ENCODE measurements around the gene LRFN2. TPM values are rescaled to one million over a fixed set of nuclear protein-coding genes. Genes with fewer than 3 reads are reported as not detected.
A peak's percentile ranks its signal among the peaks of the same experiment; 100 is the strongest.

The LRFN2 gene
- polyA plus RNA-seq, 1 of the 3 experiments (the other 2 are of a cell fraction): 0.02 TPM

DNA sequence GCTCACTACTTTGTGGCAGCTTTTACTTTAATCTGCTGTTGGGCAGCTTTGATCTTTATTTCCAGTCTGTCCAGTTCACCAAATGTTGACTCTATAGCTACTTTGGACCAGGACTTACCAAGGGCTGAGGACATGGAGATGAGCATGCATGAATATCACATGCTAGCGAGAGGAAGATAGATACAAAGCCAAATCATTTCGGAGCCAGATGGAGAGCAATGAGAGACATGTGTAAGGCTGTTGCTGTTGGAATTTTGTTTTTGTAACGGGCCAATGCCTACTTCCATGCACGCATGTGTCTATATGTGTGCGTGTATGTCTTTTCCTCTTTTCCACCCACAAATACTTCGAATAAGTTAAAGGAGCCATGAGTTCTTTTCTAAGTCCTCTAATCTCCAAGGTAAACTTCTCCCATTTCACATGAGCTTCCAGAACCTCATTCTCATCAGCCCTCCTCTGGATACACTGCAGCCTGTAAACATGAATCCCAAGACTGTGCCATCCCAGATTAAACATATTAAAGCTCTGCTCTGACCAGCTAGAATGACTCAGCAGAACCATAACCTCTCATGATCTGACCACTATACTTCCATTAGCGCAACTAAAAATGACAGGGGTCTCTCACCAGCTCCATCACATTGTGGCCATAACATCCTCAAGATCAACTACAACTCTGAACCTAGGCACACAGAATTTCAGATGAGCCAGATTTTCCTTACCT lies 160.7 kb downstream of the LRFN2 start:
- 53% methylated on average over 7 of the region's 7 CpGs for WGBS (ENCODE audit: low lambda C conversion rate)
- H3K9me3 ChIP-seq: no peaks in the 10 kb centered on the region
- TF ChIP-seq USF1 (IDR thresholded peaks at IDR 0.05; ENCODE audit: borderline replicate concordance, low read depth) (no peak), TAF1 (IDR thresholded peaks at IDR 0.05; ENCODE audit: borderline replicate concordance, low read depth, low read length) (no peak), GATA2 (CRISPR knock-in tag; IDR thresholded peaks at IDR 0.05) (no peak), TEAD4 (IDR thresholded peaks at IDR 0.05; ENCODE audit: borderline replicate concordance, insufficient read depth) (no peak), MAX (IDR thresholded peaks at IDR 0.05; ENCODE audit: low read depth) (no peak), MXI1 (IDR thresholded peaks at IDR 0.05; ENCODE audit: low read depth, low read length) (no peak), FOXJ3 (CRISPR knock-in tag; IDR thresholded peaks at IDR 0.05) (no peak), MEF2A (IDR thresholded peaks at IDR 0.05; ENCODE audit: borderline replicate concordance, low read depth) (no peak), GABPA (IDR thresholded peaks at IDR 0.05; ENCODE audit: low read depth) (no peak), JUND (IDR thresholded peaks at IDR 0.05) (no peak), RAD21 (IDR thresholded peaks at IDR 0.05; ENCODE audit: low read length) (no peak), FOSL2 (IDR thresholded peaks at IDR 0.05; ENCODE audit: borderline replicate concordance, low read depth) (no peak), NRF1 (IDR thresholded peaks at IDR 0.05; ENCODE audit: low read depth, low read length) (no peak)
- TF ChIP-seq, protein P1, sequence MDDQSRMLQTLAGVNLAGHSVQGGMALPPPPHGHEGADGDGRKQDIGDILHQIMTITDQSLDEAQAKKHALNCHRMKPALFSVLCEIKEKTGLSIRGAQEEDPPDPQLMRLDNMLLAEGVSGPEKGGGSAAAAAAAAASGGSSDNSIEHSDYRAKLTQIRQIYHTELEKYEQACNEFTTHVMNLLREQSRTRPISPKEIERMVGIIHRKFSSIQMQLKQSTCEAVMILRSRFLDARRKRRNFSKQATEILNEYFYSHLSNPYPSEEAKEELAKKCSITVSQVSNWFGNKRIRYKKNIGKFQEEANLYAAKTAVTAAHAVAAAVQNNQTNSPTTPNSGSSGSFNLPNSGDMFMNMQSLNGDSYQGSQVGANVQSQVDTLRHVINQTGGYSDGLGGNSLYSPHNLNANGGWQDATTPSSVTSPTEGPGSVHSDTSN (IDR thresholded peaks at IDR 0.05): no peak
- TF ChIP-seq, protein P2, sequence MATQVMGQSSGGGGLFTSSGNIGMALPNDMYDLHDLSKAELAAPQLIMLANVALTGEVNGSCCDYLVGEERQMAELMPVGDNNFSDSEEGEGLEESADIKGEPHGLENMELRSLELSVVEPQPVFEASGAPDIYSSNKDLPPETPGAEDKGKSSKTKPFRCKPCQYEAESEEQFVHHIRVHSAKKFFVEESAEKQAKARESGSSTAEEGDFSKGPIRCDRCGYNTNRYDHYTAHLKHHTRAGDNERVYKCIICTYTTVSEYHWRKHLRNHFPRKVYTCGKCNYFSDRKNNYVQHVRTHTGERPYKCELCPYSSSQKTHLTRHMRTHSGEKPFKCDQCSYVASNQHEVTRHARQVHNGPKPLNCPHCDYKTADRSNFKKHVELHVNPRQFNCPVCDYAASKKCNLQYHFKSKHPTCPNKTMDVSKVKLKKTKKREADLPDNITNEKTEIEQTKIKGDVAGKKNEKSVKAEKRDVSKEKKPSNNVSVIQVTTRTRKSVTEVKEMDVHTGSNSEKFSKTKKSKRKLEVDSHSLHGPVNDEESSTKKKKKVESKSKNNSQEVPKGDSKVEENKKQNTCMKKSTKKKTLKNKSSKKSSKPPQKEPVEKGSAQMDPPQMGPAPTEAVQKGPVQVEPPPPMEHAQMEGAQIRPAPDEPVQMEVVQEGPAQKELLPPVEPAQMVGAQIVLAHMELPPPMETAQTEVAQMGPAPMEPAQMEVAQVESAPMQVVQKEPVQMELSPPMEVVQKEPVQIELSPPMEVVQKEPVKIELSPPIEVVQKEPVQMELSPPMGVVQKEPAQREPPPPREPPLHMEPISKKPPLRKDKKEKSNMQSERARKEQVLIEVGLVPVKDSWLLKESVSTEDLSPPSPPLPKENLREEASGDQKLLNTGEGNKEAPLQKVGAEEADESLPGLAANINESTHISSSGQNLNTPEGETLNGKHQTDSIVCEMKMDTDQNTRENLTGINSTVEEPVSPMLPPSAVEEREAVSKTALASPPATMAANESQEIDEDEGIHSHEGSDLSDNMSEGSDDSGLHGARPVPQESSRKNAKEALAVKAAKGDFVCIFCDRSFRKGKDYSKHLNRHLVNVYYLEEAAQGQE (IDR thresholded peaks at IDR 0.05; ENCODE audit: low read depth, low read length): no peak
- TF ChIP-seq, protein P3, sequence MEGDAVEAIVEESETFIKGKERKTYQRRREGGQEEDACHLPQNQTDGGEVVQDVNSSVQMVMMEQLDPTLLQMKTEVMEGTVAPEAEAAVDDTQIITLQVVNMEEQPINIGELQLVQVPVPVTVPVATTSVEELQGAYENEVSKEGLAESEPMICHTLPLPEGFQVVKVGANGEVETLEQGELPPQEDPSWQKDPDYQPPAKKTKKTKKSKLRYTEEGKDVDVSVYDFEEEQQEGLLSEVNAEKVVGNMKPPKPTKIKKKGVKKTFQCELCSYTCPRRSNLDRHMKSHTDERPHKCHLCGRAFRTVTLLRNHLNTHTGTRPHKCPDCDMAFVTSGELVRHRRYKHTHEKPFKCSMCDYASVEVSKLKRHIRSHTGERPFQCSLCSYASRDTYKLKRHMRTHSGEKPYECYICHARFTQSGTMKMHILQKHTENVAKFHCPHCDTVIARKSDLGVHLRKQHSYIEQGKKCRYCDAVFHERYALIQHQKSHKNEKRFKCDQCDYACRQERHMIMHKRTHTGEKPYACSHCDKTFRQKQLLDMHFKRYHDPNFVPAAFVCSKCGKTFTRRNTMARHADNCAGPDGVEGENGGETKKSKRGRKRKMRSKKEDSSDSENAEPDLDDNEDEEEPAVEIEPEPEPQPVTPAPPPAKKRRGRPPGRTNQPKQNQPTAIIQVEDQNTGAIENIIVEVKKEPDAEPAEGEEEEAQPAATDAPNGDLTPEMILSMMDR (IDR thresholded peaks at IDR 0.05): no peak
- TF ChIP-seq, protein P4, sequence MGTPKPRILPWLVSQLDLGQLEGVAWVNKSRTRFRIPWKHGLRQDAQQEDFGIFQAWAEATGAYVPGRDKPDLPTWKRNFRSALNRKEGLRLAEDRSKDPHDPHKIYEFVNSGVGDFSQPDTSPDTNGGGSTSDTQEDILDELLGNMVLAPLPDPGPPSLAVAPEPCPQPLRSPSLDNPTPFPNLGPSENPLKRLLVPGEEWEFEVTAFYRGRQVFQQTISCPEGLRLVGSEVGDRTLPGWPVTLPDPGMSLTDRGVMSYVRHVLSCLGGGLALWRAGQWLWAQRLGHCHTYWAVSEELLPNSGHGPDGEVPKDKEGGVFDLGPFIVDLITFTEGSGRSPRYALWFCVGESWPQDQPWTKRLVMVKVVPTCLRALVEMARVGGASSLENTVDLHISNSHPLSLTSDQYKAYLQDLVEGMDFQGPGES (IDR thresholded peaks at IDR 0.05; ENCODE audit: low read depth, low read length): no peak
- TF ChIP-seq, protein P5, sequence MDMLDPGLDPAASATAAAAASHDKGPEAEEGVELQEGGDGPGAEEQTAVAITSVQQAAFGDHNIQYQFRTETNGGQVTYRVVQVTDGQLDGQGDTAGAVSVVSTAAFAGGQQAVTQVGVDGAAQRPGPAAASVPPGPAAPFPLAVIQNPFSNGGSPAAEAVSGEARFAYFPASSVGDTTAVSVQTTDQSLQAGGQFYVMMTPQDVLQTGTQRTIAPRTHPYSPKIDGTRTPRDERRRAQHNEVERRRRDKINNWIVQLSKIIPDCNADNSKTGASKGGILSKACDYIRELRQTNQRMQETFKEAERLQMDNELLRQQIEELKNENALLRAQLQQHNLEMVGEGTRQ (IDR thresholded peaks at IDR 0.05; ENCODE audit: borderline replicate concordance, low read depth, low read length): no peak
- ChIA-PET CTCF (interaction anchor here (1.5 to 4.9 kb wide), 5 partner anchors 10 to 486 kb away, joined by 4 to 25 read pairs (median 13); partner anchors contain the start of gene LRFN2), POLR2A (interaction anchor here (0.8 to 1.4 kb wide), 5 partner anchors 10 to 161 kb away, joined by 3 to 13 read pairs (median 7); no protein-coding TSS in a partner anchor)
- H3K4me2 ChIP-seq: no peak overlapping the region
- H3K27me3 ChIP-seq (ENCODE audit: insufficient read depth): no peaks in the 10 kb centered on the region
- no peak overlapping the region for H3K4me3 ChIP-seq (ENCODE audit: low read depth in 2 of 2, low read length in 1 of 2)
- no peak overlapping the region for H3K9ac ChIP-seq
- H3K27ac ChIP-seq (ENCODE audit: low read depth in 2 of 2, low read length in 1 of 2): peak overlapping the region in 1 of 2 experiments; percentile 99; a peak in 2 of 4 replicates
- DNase-seq: no peak
- no peak overlapping the region for H2AFZ ChIP-seq (ENCODE audit: low read depth)
- H3K36me3 ChIP-seq (replicated peaks in 1 of 2; ENCODE audit: control insufficient read depth in 1 of 2, insufficient read depth in 2 of 2, low read length in 1 of 2): no peaks in the 10 kb centered on the region
- no peaks in the 10 kb centered on the region for H3K9me2 ChIP-seq
- peaks cover 0 to 57% of the 10 kb centered on the region in 2 experiments; a peak in 2 of 4 replicates for H3K4me1 ChIP-seq (ENCODE audit: control insufficient read depth in 1 of 2, insufficient read depth in 2 of 2, low read depth in 1 of 2, low read length in 1 of 2)
- H3K79me2 ChIP-seq (ENCODE audit: insufficient read depth): no peaks in the 10 kb centered on the region
- H3F3A ChIP-seq (replicated peaks; ENCODE audit: insufficient read depth): no peaks in the 10 kb centered on the region
- no peaks in the 10 kb centered on the region for H4K20me1 ChIP-seq (ENCODE audit: insufficient read depth)
